ENCODE results near the gene KLHDC4. TPM values are rescaled to one million over a fixed set of nuclear protein-coding genes. Genes with fewer than 3 reads are reported as not detected.

KLHDC4 gene
- total and polyA plus RNA-seq, 2 experiments from 2014 or later = 23.0 to 41.1 TPM

DNA sequence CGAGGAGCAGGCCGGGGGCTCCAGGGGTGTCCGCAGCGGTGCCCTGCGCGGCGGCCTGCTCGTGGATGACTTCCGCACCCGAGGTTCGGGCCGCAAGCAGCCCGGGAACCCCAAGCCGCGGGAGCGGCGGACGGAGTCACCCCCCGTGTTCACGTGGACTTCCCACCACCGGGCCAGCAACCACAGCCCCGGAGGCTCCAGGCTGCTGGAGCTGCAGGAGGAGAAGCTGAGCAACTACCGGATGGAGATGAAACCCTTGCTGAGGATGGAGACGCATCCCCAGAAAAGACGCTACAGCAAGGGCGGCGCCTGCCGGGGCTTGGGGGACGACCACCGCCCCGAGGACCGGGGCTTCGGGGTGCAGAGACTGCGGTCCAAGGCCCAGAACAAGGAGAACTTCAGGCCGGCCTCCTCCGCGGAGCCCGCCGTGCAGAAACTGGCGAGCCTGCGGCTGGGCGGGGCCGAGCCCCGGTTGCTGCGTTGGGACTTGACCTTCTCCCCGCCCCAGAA, 75.8 kb downstream of the KLHDC4 start (continued):
- TF ChIP-seq, protein P1, sequence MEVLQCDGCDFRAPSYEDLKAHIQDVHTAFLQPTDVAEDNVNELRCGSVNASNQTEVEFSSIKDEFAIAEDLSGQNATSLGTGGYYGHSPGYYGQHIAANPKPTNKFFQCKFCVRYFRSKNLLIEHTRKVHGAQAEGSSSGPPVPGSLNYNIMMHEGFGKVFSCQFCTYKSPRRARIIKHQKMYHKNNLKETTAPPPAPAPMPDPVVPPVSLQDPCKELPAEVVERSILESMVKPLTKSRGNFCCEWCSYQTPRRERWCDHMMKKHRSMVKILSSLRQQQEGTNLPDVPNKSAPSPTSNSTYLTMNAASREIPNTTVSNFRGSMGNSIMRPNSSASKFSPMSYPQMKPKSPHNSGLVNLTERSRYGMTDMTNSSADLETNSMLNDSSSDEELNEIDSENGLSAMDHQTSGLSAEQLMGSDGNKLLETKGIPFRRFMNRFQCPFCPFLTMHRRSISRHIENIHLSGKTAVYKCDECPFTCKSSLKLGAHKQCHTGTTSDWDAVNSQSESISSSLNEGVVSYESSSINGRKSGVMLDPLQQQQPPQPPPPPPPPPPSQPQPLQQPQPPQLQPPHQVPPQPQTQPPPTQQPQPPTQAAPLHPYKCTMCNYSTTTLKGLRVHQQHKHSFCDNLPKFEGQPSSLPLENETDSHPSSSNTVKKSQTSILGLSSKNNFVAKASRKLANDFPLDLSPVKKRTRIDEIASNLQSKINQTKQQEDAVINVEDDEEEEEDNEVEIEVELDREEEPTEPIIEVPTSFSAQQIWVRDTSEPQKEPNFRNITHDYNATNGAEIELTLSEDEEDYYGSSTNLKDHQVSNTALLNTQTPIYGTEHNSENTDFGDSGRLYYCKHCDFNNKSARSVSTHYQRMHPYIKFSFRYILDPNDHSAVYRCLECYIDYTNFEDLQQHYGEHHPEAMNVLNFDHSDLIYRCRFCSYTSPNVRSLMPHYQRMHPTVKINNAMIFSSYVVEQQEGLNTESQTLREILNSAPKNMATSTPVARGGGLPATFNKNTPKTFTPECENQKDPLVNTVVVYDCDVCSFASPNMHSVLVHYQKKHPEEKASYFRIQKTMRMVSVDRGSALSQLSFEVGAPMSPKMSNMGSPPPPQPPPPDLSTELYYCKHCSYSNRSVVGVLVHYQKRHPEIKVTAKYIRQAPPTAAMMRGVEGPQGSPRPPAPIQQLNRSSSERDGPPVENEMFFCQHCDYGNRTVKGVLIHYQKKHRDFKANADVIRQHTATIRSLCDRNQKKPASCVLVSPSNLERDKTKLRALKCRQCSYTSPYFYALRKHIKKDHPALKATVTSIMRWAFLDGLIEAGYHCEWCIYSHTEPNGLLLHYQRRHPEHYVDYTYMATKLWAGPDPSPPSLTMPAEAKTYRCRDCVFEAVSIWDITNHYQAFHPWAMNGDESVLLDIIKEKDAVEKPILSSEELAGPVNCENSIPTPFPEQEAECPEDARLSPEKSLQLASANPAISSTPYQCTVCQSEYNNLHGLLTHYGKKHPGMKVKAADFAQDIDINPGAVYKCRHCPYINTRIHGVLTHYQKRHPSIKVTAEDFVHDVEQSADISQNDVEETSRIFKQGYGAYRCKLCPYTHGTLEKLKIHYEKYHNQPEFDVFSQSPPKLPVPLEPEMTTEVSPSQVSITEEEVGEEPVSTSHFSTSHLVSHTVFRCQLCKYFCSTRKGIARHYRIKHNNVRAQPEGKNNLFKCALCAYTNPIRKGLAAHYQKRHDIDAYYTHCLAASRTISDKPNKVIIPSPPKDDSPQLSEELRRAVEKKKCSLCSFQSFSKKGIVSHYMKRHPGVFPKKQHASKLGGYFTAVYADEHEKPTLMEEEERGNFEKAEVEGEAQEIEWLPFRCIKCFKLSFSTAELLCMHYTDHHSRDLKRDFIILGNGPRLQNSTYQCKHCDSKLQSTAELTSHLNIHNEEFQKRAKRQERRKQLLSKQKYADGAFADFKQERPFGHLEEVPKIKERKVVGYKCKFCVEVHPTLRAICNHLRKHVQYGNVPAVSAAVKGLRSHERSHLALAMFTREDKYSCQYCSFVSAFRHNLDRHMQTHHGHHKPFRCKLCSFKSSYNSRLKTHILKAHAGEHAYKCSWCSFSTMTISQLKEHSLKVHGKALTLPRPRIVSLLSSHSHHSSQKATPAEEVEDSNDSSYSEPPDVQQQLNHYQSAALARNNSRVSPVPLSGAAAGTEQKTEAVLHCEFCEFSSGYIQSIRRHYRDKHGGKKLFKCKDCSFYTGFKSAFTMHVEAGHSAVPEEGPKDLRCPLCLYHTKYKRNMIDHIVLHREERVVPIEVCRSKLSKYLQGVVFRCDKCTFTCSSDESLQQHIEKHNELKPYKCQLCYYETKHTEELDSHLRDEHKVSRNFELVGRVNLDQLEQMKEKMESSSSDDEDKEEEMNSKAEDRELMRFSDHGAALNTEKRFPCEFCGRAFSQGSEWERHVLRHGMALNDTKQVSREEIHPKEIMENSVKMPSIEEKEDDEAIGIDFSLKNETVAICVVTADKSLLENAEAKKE (CRISPR knock-in tag; IDR thresholded peaks at IDR 0.05) = no peak
- TF ChIP-seq, protein P2, sequence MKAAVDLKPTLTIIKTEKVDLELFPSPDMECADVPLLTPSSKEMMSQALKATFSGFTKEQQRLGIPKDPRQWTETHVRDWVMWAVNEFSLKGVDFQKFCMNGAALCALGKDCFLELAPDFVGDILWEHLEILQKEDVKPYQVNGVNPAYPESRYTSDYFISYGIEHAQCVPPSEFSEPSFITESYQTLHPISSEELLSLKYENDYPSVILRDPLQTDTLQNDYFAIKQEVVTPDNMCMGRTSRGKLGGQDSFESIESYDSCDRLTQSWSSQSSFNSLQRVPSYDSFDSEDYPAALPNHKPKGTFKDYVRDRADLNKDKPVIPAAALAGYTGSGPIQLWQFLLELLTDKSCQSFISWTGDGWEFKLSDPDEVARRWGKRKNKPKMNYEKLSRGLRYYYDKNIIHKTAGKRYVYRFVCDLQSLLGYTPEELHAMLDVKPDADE (IDR thresholded peaks at IDR 0.05) = no peak
- no peak for TF ChIP-seq EZH2phosphoT487 (IDR thresholded peaks at IDR 0.05; ENCODE audit: unreplicated experiment)
- no peak for TF ChIP-seq CREB1 (CRISPR knock-in tag; IDR thresholded peaks at IDR 0.05; ENCODE audit: low read depth)

DNA sequence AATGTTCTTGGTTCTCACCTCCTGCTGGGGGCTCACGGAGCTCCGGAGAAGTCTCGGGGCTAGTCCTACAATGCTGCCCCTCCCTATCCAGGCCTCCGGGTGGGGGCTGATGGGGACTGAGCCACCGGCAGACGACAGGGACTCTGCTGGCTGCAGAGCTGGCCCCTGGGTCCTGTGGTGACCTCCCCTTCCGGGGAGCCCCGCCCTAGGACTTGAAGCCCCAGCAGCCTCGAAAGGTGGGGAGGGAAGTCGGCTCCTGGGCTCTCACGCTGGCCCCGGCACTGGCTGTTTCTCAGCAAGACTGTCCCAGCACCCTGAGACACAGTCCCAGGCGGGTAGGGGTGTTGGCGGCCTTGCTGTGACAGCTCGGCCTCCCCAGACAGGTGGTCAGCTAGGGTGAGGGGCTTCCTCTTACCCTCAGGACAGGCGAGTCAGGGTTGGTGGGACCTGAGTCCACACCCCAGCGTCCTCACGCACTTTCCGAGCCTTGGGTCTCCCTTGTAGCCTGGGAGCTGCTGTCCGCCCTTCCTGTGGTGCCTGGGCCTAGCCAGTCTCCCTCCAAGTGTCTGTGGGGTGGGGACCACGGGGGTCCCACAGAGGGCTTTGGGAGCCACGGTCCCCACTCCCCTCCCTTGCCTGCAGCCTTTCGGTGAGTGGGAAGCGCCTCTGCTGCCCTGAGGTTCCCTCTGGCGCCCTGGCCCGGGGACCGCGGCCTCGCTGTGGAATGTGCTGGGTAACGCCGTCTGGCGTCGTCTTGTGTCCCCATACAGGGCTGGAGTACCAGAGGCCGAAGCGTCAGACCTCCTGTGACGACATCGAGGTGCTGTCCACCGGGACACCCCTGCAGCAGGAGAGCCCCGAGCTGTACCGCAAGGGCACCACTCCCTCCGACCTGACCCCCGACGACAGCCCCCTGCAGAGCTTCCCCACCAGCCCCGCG, 76.6 kb downstream of the KLHDC4 start:
- H3K27ac ChIP-seq (ENCODE audit: low read depth) = no peak overlapping the region
- no peak for DNase-seq (ENCODE audit: low spot score)
- H3K27me3 Mint-ChIP-seq (ENCODE audit: insufficient read depth, low read depth, poor library complexity) = peaks cover 17% of the 10 kb centered on the region
- no peaks in the 10 kb centered on the region for H3K27me3 ChIP-seq (ENCODE audit: insufficient read depth)
- H3K4me3 Mint-ChIP-seq = no peak overlapping the region
- H3K4me2 ChIP-seq = no peak overlapping the region
- TF ChIP-seq ZNF331 (CRISPR knock-in tag; IDR thresholded peaks at IDR 0.05; ENCODE audit: low read depth) (no peak), CREB1 (CRISPR knock-in tag; IDR thresholded peaks at IDR 0.05; ENCODE audit: low read depth) (no peak), ZNF114 (CRISPR knock-in tag; IDR thresholded peaks at IDR 0.05) (no peak)
- TF ChIP-seq, protein P3, sequence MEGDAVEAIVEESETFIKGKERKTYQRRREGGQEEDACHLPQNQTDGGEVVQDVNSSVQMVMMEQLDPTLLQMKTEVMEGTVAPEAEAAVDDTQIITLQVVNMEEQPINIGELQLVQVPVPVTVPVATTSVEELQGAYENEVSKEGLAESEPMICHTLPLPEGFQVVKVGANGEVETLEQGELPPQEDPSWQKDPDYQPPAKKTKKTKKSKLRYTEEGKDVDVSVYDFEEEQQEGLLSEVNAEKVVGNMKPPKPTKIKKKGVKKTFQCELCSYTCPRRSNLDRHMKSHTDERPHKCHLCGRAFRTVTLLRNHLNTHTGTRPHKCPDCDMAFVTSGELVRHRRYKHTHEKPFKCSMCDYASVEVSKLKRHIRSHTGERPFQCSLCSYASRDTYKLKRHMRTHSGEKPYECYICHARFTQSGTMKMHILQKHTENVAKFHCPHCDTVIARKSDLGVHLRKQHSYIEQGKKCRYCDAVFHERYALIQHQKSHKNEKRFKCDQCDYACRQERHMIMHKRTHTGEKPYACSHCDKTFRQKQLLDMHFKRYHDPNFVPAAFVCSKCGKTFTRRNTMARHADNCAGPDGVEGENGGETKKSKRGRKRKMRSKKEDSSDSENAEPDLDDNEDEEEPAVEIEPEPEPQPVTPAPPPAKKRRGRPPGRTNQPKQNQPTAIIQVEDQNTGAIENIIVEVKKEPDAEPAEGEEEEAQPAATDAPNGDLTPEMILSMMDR (conservative IDR thresholded peaks at IDR 0.05; ENCODE audit: low read depth in 2 of 2) = no peak
- TF ChIP-seq, protein P4, sequence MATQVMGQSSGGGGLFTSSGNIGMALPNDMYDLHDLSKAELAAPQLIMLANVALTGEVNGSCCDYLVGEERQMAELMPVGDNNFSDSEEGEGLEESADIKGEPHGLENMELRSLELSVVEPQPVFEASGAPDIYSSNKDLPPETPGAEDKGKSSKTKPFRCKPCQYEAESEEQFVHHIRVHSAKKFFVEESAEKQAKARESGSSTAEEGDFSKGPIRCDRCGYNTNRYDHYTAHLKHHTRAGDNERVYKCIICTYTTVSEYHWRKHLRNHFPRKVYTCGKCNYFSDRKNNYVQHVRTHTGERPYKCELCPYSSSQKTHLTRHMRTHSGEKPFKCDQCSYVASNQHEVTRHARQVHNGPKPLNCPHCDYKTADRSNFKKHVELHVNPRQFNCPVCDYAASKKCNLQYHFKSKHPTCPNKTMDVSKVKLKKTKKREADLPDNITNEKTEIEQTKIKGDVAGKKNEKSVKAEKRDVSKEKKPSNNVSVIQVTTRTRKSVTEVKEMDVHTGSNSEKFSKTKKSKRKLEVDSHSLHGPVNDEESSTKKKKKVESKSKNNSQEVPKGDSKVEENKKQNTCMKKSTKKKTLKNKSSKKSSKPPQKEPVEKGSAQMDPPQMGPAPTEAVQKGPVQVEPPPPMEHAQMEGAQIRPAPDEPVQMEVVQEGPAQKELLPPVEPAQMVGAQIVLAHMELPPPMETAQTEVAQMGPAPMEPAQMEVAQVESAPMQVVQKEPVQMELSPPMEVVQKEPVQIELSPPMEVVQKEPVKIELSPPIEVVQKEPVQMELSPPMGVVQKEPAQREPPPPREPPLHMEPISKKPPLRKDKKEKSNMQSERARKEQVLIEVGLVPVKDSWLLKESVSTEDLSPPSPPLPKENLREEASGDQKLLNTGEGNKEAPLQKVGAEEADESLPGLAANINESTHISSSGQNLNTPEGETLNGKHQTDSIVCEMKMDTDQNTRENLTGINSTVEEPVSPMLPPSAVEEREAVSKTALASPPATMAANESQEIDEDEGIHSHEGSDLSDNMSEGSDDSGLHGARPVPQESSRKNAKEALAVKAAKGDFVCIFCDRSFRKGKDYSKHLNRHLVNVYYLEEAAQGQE (IDR thresholded peaks at IDR 0.05; ENCODE audit: unreplicated experiment) = no peak
- TF ChIP-seq, protein P2 (IDR thresholded peaks at IDR 0.05) = no peak
- no peaks in the 10 kb centered on the region for H3K9me3 Mint-ChIP-seq
- H3K36me3 ChIP-seq (ENCODE audit: insufficient read depth) = no peaks in the 10 kb centered on the region
- no peak overlapping the region for H2AFZ ChIP-seq
- H3K4me1 ChIP-seq (ENCODE audit: insufficient read depth) = no peaks in the 10 kb centered on the region
- no peaks in the 10 kb centered on the region; the same call in 1 of the 2 replicates for H4K20me1 ChIP-seq (replicated peaks; ENCODE audit: insufficient read depth)
- no peaks in the 10 kb centered on the region for H3K79me2 ChIP-seq (replicated peaks; ENCODE audit: insufficient read depth)
- ATAC-seq = no peak; the same call in 2 of the 3 replicates
- peaks cover 3% of the 10 kb centered on the region; the same call in 1 of the 3 replicates for H3K36me3 Mint-ChIP-seq (ENCODE audit: low read depth)
- H3F3A ChIP-seq (replicated peaks; ENCODE audit: low read depth) = no peaks in the 10 kb centered on the region
- H3K4me1 Mint-ChIP-seq = no peaks in the 10 kb centered on the region
- H3K9me2 ChIP-seq (ENCODE audit: insufficient read depth) = no peaks in the 10 kb centered on the region
- no peak overlapping the region for H3K27ac Mint-ChIP-seq
- no peak overlapping the region for H3K4me3 ChIP-seq

All from GM23338 (cell line).